HL-60 (cell line): ENCODE measurements around the gene IGFL3.

ENCODE experiments used
- DNase-seq, 2 experiments: peaks; one replicate each; pipeline ENCODE4 v3.0.0-alpha.2; 2010 to 2020; ENCODE audit warnings: low read depth in 1 of 2, low spot score in 1 of 2
- H3K27ac ChIP-seq: fragments of 250-450 bp; sonication (Bioruptor Pico); replicated peaks from 2 replicates; pipeline ENCODE4 v1.5.1; 2020; ENCODE audit warnings: mild to moderate bottlenecking, moderate library complexity
- H3K27me3 ChIP-seq: fragments of 250-450 bp; sonication (Bioruptor Pico); 2 replicates; pipeline ENCODE4 v1.5.1; 2021; ENCODE audit warnings: mild to moderate bottlenecking, moderate library complexity; ENCODE audit not compliant: insufficient read depth, poor library complexity, severe bottlenecking
- H3K4me3 ChIP-seq: replicated peaks from 2 replicates; pipeline ENCODE4 v1.5.1; 2011; ENCODE audit warnings: mild to moderate bottlenecking, control low read depth, low read length; ENCODE audit not compliant: insufficient read depth
- GABPA ChIP-seq: IDR thresholded peaks from 2 replicates; pipeline ENCODE4 v1.6.1; 2012; ENCODE audit warnings: low read depth
- POLR2AphosphoS5 ChIP-seq: IDR thresholded peaks from 2 replicates; pipeline ENCODE4 v1.6.1; 2012; ENCODE audit warnings: low read depth
- SPI1 ChIP-seq: IDR thresholded peaks from 2 replicates; pipeline ENCODE4 v1.6.1; 2012; ENCODE audit warnings: low read depth, mild to moderate bottlenecking, borderline replicate concordance
- TF ChIP-seq, protein P1 (sequence below): IDR thresholded peaks from one replicate; pipeline ENCODE4 v1.5.1; 2011; ENCODE audit warnings: low read length, control low read depth, inconsistent platforms; ENCODE audit not compliant: insufficient read depth
- TF ChIP-seq, protein P2 (sequence below): IDR thresholded peaks from 2 replicates; pipeline ENCODE4 v1.6.1; 2012; ENCODE audit warnings: low read depth; ENCODE audit not compliant: insufficient replicate concordance

IGFL3 gene

DNA sequence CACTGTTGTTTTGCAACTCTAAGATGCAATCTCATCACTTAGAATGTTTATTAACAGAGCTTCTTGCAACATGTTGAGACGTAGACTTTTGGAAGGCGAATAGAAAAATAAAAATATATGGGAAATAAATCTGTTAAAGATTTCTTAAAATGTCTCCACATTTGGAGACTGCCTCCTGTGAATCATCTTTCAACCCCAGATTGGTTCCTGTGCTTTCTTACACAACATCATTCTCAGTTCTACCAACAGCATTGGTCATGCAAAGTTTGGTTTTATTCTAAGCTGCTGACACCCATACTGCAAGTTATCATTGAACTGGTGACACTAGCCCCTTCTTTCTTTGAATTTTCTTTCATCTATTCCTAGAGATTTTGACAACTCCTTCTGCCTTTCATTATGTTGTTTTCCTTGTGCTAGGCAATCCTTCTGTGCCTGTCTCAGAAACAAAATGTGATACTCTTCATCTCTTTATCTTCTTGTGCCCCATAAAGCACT, 1.6 kb upstream of the IGFL3 start:
- peaks cover 17% of the 10 kb centered on the region for H3K27me3 ChIP-seq
- no peak overlapping the region for H3K27ac ChIP-seq
- TF ChIP-seq, protein P1, sequence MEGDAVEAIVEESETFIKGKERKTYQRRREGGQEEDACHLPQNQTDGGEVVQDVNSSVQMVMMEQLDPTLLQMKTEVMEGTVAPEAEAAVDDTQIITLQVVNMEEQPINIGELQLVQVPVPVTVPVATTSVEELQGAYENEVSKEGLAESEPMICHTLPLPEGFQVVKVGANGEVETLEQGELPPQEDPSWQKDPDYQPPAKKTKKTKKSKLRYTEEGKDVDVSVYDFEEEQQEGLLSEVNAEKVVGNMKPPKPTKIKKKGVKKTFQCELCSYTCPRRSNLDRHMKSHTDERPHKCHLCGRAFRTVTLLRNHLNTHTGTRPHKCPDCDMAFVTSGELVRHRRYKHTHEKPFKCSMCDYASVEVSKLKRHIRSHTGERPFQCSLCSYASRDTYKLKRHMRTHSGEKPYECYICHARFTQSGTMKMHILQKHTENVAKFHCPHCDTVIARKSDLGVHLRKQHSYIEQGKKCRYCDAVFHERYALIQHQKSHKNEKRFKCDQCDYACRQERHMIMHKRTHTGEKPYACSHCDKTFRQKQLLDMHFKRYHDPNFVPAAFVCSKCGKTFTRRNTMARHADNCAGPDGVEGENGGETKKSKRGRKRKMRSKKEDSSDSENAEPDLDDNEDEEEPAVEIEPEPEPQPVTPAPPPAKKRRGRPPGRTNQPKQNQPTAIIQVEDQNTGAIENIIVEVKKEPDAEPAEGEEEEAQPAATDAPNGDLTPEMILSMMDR: no peak
- TF ChIP-seq POLR2AphosphoS5 (no peak), SPI1 (no peak), GABPA (no peak)
- TF ChIP-seq, protein P2, sequence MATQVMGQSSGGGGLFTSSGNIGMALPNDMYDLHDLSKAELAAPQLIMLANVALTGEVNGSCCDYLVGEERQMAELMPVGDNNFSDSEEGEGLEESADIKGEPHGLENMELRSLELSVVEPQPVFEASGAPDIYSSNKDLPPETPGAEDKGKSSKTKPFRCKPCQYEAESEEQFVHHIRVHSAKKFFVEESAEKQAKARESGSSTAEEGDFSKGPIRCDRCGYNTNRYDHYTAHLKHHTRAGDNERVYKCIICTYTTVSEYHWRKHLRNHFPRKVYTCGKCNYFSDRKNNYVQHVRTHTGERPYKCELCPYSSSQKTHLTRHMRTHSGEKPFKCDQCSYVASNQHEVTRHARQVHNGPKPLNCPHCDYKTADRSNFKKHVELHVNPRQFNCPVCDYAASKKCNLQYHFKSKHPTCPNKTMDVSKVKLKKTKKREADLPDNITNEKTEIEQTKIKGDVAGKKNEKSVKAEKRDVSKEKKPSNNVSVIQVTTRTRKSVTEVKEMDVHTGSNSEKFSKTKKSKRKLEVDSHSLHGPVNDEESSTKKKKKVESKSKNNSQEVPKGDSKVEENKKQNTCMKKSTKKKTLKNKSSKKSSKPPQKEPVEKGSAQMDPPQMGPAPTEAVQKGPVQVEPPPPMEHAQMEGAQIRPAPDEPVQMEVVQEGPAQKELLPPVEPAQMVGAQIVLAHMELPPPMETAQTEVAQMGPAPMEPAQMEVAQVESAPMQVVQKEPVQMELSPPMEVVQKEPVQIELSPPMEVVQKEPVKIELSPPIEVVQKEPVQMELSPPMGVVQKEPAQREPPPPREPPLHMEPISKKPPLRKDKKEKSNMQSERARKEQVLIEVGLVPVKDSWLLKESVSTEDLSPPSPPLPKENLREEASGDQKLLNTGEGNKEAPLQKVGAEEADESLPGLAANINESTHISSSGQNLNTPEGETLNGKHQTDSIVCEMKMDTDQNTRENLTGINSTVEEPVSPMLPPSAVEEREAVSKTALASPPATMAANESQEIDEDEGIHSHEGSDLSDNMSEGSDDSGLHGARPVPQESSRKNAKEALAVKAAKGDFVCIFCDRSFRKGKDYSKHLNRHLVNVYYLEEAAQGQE: no peak
- DNase-seq: no peak
- H3K4me3 ChIP-seq: no peak overlapping the region

DNA sequence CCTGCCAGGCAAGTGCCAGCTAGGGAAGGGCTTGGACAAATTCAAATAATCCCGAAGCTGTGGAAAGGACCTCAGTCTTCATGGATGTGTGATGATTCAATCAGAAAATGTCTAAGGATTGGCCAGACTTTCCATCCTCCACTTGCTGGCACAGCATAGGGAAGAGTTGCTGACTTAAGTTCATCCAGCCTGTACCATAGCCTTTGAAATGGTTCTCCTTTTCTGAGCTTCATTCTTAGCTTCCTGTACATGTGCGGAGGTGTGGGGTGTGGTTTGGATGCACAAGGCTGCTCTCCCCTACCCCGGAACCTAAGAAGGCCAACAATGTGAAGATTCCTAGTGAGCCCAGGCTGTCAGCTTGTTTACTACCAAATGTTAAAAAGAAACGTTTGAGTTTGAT, 959 bp upstream of the IGFL3 start:
- Histone ChIP-seq H3K27me3 (peaks cover 13% of the 10 kb centered on the region), H3K4me3 (no peak overlapping the region), H3K27ac (no peak overlapping the region)
- no peak for DNase-seq
- TF ChIP-seq SPI1: no peak
- TF ChIP-seq POLR2AphosphoS5: no peak
- TF ChIP-seq GABPA: no peak
- TF ChIP-seq, protein P2: no peak
- TF ChIP-seq, protein P1: no peak

DNA sequence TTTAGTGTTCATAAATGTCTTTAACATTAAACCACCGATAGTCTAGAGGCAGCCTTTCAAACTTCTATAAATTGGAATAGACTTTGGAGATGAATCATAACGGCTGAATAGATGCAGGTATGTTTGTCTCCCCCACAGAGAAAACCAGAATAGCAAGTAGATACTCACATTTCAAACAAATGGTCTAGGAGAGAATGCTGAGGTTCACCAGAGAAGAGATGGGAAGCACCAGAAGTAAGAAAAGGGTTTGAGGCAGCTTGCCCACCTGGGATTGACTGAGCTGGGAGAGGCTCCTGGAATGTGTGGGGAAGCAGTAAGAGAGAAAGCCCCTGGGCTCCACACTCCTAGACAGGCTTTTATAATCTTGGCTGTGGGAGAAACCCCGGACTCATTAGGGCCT, 6.4 kb downstream of the IGFL3 start:
- TF ChIP-seq, protein P1: no peak
- TF ChIP-seq SPI1 (no peak), GABPA (no peak), POLR2AphosphoS5 (no peak)
- TF ChIP-seq, protein P2: no peak
- H3K4me3 ChIP-seq: no peak overlapping the region
- H3K27ac ChIP-seq: no peak overlapping the region
- peaks cover 6% of the 10 kb centered on the region for H3K27me3 ChIP-seq
- DNase-seq: no peak
